Subcutaneous adipose tissue (tissue), 4 donors: ENCODE measurements around the gene AGBL3. TPM values are rescaled to one million over a fixed set of nuclear protein-coding genes. Genes with fewer than 3 reads are reported as not detected.

ENCODE experiments used
- total RNA-seq, 4 donors: library from RNA; depleted of rRNA; stranded (reverse); fragments of >200 nt; gene quantifications; one replicate each; pipeline ENCODE4 v1.1.0, GENCODE V29; 2016
- TF ChIP-seq, protein P1 (sequence below): fragments of 450-650 bp; IDR thresholded peaks from one replicate; pipeline ENCODE4 v1.5.1; 2016; ENCODE audit warnings: low read depth, mild to moderate bottlenecking, control low read depth, antibody characterized with exemption, moderate library complexity

The AGBL3 gene
- total RNA-seq, 4 donors from 2014 or later, result 2.9 to 4.9 (median 3.6) TPM

DNA sequence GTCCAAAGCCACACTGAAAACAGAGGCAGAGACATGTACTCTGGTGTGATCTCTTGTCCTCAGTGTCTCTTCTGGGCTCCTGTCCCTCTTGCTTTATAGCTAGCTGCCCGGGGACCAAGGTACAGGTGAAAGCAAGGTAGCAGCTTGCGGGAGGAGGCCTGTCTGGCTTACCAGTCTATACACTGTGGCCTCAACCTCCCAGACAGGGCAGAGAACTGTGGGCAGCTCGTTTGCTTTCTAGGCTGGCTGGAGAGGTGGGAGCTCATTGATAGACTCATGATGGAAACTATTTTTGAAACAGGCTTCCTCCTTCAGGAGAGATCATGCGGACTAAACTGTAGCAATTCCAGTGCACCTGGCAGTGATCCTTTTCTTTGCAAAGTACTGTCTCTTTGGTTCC lies 179.6 kb downstream of the AGBL3 start:
- TF ChIP-seq, protein P1, sequence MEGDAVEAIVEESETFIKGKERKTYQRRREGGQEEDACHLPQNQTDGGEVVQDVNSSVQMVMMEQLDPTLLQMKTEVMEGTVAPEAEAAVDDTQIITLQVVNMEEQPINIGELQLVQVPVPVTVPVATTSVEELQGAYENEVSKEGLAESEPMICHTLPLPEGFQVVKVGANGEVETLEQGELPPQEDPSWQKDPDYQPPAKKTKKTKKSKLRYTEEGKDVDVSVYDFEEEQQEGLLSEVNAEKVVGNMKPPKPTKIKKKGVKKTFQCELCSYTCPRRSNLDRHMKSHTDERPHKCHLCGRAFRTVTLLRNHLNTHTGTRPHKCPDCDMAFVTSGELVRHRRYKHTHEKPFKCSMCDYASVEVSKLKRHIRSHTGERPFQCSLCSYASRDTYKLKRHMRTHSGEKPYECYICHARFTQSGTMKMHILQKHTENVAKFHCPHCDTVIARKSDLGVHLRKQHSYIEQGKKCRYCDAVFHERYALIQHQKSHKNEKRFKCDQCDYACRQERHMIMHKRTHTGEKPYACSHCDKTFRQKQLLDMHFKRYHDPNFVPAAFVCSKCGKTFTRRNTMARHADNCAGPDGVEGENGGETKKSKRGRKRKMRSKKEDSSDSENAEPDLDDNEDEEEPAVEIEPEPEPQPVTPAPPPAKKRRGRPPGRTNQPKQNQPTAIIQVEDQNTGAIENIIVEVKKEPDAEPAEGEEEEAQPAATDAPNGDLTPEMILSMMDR, result no peak

DNA sequence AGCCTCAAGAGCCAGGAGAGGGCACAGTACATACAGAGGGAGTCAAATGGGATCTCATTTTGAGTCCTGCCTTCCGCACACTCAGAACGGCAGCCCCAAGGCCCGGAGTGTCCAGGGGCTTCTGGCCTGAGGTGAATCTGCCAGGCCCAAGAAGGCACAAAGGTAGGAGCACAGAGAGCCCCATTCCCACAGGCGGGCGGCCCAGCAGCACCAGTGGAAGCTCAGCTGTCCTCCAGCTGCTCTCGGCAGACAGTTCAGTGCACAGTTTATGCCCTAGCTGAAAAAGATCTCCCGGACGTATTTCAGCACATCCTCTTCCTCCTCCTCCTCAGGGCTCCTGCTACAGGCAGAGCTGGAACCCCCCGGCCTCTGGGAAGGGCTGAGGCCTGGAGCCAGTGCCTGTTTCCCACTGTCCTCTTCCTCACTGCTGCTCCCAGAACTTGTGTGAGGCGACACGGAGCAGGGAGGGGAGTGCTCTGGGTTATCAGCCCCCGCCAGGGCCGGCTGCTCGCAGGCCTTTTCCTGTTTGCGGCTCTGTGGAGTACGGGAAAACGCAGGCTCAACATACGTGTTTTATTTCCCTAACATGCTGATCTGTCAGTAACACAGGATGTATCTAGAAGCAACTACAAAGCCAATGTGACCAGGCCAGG lies 180.2 kb downstream of the AGBL3 start:
- TF ChIP-seq, protein P1, result no peak

DNA sequence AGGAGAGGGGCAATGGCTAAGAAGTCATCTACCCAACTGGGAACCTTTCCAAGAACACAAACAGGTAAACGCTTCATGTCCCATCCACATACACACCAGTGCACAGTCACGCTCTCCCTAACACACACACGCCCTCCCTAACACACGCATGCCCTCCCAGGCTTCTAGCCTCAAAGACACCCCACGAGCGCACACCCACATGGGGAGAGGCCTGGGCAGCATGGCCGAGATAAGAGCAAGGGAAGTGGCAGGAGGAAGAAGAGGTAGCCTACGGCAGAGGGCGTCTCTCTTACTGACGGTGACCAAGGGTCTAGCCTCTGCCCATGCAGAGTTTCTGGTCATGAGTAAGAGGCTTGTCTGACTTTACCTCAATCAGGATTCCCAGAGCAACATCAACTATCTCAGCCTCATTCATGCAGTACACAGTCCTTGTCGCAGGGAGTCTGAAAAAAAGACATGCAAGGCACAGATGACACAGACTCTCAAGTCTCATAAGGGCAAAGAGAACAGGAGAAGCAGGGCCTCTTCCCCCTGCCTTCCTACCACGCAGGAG lies 181.1 kb downstream of the AGBL3 start:
- TF ChIP-seq, protein P1, result no peak

DNA sequence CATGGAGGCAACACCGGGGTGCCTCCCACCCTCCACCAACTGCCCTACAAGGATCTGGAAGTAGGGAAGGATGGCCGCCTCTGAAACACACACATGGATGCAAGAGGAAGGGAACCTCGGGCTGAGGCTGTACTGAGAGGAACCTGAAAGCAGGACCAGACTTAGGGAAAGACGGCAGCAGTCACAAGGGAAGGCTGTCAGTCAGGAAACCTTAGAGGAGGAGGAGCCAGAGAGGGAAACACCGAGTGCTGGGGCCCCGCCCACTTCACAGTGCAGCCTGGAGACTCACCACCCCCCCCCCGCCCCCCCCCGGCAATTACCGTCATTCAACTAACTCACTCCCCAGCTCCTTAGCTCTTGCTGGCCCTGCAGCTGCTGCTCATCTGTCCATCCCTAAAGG lies 181.7 kb downstream of the AGBL3 start:
- TF ChIP-seq, protein P1, result no peak

DNA sequence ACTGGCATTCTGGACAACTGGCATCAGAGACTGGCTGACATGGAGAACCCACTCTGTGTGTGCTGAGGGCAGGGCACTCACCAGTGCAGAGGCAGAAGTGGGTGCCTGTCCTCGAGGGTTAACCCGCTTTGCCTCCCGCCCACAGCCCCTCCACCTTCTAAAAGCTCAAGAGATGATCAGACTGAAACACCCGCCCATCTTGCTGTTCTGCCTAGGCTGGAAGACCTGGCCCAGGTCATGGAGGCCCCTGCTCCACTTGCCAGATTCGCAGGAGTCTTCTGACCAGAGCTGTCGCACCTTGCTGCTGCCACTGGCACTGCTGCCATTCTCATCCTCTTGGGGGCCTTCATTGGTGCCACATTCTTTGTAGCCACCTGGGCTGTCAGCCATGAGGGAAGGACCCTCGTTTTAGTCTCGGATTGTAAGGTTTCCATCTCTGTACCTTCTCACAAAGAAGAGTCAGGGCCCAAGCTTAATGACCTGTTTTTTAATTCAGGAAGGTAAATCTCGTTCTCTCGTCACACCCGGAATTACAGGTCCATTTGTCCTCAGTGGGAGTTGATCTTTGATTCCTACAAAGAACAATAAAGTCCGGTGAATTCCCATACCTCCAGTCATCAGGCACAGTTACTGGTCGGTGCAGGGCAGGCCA lies 182.3 kb downstream of the AGBL3 start:
- TF ChIP-seq, protein P1, result no peak

DNA sequence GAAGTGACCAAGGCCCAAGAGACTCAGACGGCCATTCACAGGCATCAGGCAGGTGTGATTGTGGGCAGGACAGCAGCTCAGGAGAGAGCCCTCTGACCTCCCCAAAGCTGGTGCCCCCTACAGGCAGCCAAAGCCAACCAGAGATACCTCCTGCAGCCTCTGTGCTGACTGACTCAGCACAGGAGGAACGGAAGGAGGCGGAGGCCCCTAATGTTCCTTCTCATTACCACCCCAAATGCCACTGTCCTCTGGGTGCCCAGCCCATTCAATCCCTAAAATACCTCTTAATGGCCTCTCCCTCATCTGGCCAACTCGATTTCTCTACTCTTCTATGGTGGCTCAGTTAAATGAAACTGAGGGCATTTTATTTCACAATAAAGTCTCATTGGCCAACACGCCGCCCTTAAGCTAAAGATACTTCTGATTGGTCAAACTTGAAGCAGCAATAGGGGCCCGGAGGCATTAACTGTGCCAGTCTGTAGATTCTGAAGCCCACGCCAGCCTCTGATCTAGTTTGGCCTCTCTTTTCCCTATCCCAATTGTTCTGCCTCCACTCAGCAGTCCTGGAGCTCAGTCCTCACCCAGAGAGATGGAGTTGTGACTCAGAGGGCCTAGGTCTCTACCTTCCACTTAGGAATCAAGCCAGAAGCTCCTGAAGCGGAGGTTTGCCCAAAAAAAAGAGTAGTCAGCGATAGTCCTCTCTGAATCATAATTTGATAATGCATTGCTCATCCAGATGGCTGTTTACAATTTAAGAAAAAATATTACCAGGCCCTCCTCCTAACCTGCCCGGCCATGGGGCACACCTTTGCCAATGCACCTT lies 183.0 kb downstream of the AGBL3 start:
- TF ChIP-seq, protein P1, result no peak

DNA sequence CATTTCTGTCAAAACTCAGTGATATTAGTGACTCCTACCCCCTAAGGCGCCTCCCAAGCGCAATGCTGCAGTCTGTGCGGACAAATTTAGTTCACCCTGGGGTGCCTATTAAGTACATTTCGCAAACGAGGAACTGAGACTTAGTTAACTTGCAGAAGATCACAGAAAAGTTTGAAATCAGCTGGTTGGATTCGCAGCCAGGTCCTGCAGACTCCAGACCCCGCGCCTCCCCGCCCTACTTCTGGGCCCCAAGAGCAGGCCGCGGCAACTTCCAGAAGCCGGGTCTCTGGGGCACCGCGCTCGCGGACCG lies 183.6 kb downstream of the AGBL3 start:
- TF ChIP-seq, protein P1, result no peak
